ENCODE results near the gene UNCX. TPM values are rescaled to one million over a fixed set of nuclear protein-coding genes. Genes with fewer than 3 reads are reported as not detected.

Gene UNCX
- total and polyA plus RNA-seq, 2 of the 8 experiments (the other 6 are each of a cell fraction or from before 2014, with no cell fraction given) = not detected

DNA sequence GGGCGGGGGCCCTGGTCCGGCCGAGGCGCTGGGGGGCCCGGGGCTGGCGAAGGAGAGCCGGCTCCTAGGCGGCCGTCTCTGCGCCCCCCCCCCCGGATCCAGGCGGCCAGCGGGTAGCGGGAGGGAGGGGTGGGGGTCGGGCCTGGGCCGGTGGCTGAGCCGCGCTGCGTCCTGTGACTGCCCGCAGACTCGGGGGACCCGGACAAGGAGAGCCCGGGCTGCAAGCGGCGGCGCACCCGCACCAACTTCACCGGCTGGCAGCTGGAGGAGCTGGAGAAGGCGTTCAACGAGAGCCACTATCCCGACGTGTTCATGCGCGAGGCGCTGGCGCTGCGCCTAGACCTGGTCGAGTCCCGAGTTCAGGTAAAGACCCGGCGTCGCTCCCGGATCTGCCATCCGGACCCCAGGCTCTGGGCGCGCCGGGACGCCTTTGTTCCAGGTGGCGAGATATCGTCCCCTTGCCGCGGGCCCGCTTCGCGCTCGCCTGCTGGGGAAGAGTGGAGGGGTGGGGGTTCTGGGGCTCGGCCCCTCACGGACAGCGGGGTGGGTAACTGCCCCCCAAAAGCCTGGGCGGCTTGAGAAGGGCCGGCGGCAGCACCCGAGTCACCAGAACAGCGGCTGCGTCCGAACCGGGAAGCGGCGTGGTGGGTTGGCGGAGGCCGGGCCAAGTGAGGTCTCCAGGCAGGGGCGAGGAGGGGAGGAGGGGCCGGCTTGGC, 819 bp downstream of the UNCX start:
- Histone ChIP-seq H3K79me2 (ENCODE audit: control insufficient read depth in 1 of 2, insufficient read depth in 2 of 2, low read length in 2 of 2) (no peaks in the 10 kb centered on the region), H3K14ac (ENCODE audit: insufficient read length) (no peak overlapping the region), H3K9ac (replicated peaks in 1 of 4; ENCODE audit: extremely low read depth in 1 of 4, low read depth in 3 of 4, low read length in 3 of 4) (no peak overlapping the region), H2BK5ac (ENCODE audit: low read depth, low read length) (no peak overlapping the region), H4K91ac (replicated peaks; ENCODE audit: insufficient read length, low read length) (no peak overlapping the region), H3K4me3 (ENCODE audit: extremely low read depth in 1 of 4, insufficient read depth in 2 of 4, low read depth in 3 of 4, low read length in 4 of 4) (peak overlapping the region in 2 of 4 experiments; percentile 5 to 41; a peak in 4 of 8 replicates), H3K79me1 (ENCODE audit: low read depth, low read length) (no peaks in the 10 kb centered on the region), H2AFZ (ENCODE audit: low read length) (no peak overlapping the region), H3K23ac (ENCODE audit: insufficient read length) (no peak overlapping the region), H2BK15ac (ENCODE audit: low read length) (no peak overlapping the region), H3K18ac (ENCODE audit: extremely low read depth, low read length) (peak overlapping the region; percentile 71), H3K27ac (ENCODE audit: low read depth, low read length) (no peak overlapping the region), H2BK20ac (ENCODE audit: low read length) (no peak overlapping the region), H3K27me3 (replicated peaks in 1 of 4; ENCODE audit: control insufficient read depth in 3 of 4, extremely low read depth in 1 of 4, insufficient read depth in 3 of 4, low read length in 3 of 4) (peaks cover 83 to 91% (median 87%) of the 10 kb centered on the region in 4 experiments), H3K23me2 (ENCODE audit: low read depth, low read length) (peaks cover 5% of the 10 kb centered on the region; the same call in 1 of the 2 replicates), H4K8ac (ENCODE audit: extremely low read depth, insufficient read depth, low read length) (no peak overlapping the region), H3K4me2 (ENCODE audit: insufficient read depth in 1 of 2, low read depth in 2 of 2, low read length in 2 of 2) (peak overlapping the region; percentile 54 to 61), H2AK5ac (ENCODE audit: low read depth, low read length) (no peak overlapping the region), H3K9me3 (ENCODE audit: insufficient read depth in 2 of 2, low read depth in 1 of 2, low read length in 1 of 2) (no peaks in the 10 kb centered on the region), H3K36me3 (ENCODE audit: control insufficient read depth in 2 of 4, insufficient read depth in 4 of 4, low read length in 3 of 4) (peaks cover 0 to 26% (median 0%) of the 10 kb centered on the region in 4 experiments; a peak in 1 of 8 replicates), H3K56ac (replicated peaks; ENCODE audit: insufficient read length, low read depth, low read length) (no peak overlapping the region), H2BK120ac (replicated peaks; ENCODE audit: low read depth, low read length) (no peak overlapping the region), H3K4ac (replicated peaks; ENCODE audit: insufficient read length, low read depth, low read length) (no peak overlapping the region), H2BK12ac (ENCODE audit: low read depth, low read length) (peak overlapping the region; percentile 94; the same call in 1 of the 2 replicates), H3K4me1 (replicated peaks in 1 of 4; ENCODE audit: control insufficient read depth in 3 of 4, insufficient read depth in 4 of 4, low read length in 3 of 4) (peaks cover 6 to 34% (median 24%) of the 10 kb centered on the region in 4 experiments), H4K5ac (ENCODE audit: insufficient read length, low read depth, low read length) (no peak overlapping the region), H4K20me1 (replicated peaks in 1 of 2; ENCODE audit: control insufficient read depth in 1 of 2, insufficient read depth in 2 of 2, low read length in 2 of 2) (peaks cover 18 to 25% of the 10 kb centered on the region in 2 experiments)
- DNase-seq (ENCODE audit: low read depth in 1 of 2, low spot score in 2 of 2) (no peak), FAIRE-seq (no peak)
- ChIA-PET POLR2A (ENCODE audit: partially characterized antibody) (interaction anchor here (1.4 to 3.4 kb wide), 2 partner anchors 8 to 11 kb away, joined by 4 to 12 read pairs; no protein-coding TSS in a partner anchor), CTCF (ENCODE audit: partially characterized antibody) (interaction anchor here (0.6 to 1.0 kb wide), 3 partner anchors 10 to 435 kb away, joined by 3 to 4 read pairs (median 3); no protein-coding TSS in a partner anchor)
- 2% methylated on average over 37 of the region's 73 CpGs; no CpG with 5 or more reads in 1 of the 2 experiments for WGBS, 2 experiments (ENCODE audit: extremely low coverage in 1 of 2, insufficient coverage in 1 of 2, insufficient read length in 1 of 2, insufficient replicate concordance in 2 of 2, low coverage in 1 of 2, low lambda C conversion rate in 2 of 2, missing lambda C conversion rate in 1 of 2)
- TF ChIP-seq JUND (IDR thresholded peaks at IDR 0.05; ENCODE audit: low read length) = no peak
- TF ChIP-seq RNF2 (IDR thresholded peaks at IDR 0.05; ENCODE audit: borderline replicate concordance, low read depth, low read length, missing control alignments, poor library complexity, severe bottlenecking) = peak; percentile 86
- TF ChIP-seq SP1 (IDR thresholded peaks at IDR 0.05; ENCODE audit: low read depth, low read length) = no peak
- no peak for TF ChIP-seq PHF8 (conservative IDR thresholded peaks at IDR 0.05; ENCODE audit: low read depth, low read length)
- TF ChIP-seq SP2 (IDR thresholded peaks at IDR 0.05; ENCODE audit: low read length) = no peak
- peak; percentile 97 for TF ChIP-seq EZH2 (IDR thresholded peaks at IDR 0.05; ENCODE audit: low read depth, low read length, severe bottlenecking)
- no peak for TF ChIP-seq KDM1A (IDR thresholded peaks at IDR 0.05; ENCODE audit: borderline replicate concordance, low read length)
- peak; percentile 96 for TF ChIP-seq SUZ12 (IDR thresholded peaks at IDR 0.05; ENCODE audit: low read length)
- TF ChIP-seq HDAC2 (IDR thresholded peaks at IDR 0.05; ENCODE audit: borderline replicate concordance in 1 of 2, low read depth in 2 of 2, low read length in 2 of 2) = no peak
- TF ChIP-seq RAD21 (IDR thresholded peaks at IDR 0.05 in 1 of 2, conservative IDR thresholded peaks at IDR 0.05 in 1 of 2; ENCODE audit: low read depth in 2 of 2, low read length in 2 of 2) = no peak
- no peak for TF ChIP-seq JUN (IDR thresholded peaks at IDR 0.05; ENCODE audit: low read depth, low read length)
